Measurements from ENCODE around the gene MARCHF9.

GRCh38 chr12:57764662-57765002, 9.7 kb downstream of the MARCHF9 start:
- TF ChIP-seq POLR2AphosphoS5 (IDR thresholded peaks at IDR 0.05; ENCODE audit: low read depth, low read length) (no peak), CTCF (IDR thresholded peaks at IDR 0.05) (no peak), JUND (IDR thresholded peaks at IDR 0.05) (no peak), REST (IDR thresholded peaks at IDR 0.05; ENCODE audit: low read depth, low read length) (no peak), SMC3 (IDR thresholded peaks at IDR 0.05; ENCODE audit: low read depth, low read length) (no peak), SIN3A (IDR thresholded peaks at IDR 0.05; ENCODE audit: borderline replicate concordance, low read depth, low read length) (no peak), EP300 (IDR thresholded peaks at IDR 0.05; ENCODE audit: borderline replicate concordance in 1 of 2, low read depth in 1 of 2, low read length in 1 of 2) (no peak), ELF1 (IDR thresholded peaks at IDR 0.05) (no peak), USF1 (IDR thresholded peaks at IDR 0.05; ENCODE audit: borderline replicate concordance, low read depth) (no peak), NRF1 (IDR thresholded peaks at IDR 0.05; ENCODE audit: low read depth, low read length) (no peak), MAX (IDR thresholded peaks at IDR 0.05; ENCODE audit: low read depth) (no peak), RXRA (IDR thresholded peaks at IDR 0.05; ENCODE audit: borderline replicate concordance, low read depth) (no peak), RFX5 (IDR thresholded peaks at IDR 0.05; ENCODE audit: low read length) (no peak), EZH2phosphoT487 (IDR thresholded peaks at IDR 0.05; ENCODE audit: borderline replicate concordance, low read depth) (no peak)

All from SK-N-SH (cell line).